A673 (cell line): ENCODE measurements around the gene FAM200C. TPM values are rescaled to one million over a fixed set of nuclear protein-coding genes. Genes with fewer than 3 reads are reported as not detected.

Experiments used
- BruUV-seq: library from RNA; stranded (reverse); fragments of 400-500 nt; replicated peaks from 2 replicates; lab custom pipeline; 2021; lab: Mats Ljungman, UMichigan
- CTCF ChIA-PET: fragments of 300-600 bp; sonication (Branson Sonifier 250); formaldehyde crosslinking; loops from one replicate; lab custom pipeline; 2022; ENCODE audit warnings: antibody characterized with exemption; lab: Charles Lee
- POLR2A ChIA-PET: fragments of 300-600 bp; sonication (Branson Sonifier 250); formaldehyde crosslinking; loops from one replicate; lab custom pipeline; 2022; ENCODE audit warnings: antibody characterized with exemption; ENCODE audit not compliant: low non-redundant PET; lab: Charles Lee
- DNase-seq: peaks from one replicate; pipeline ENCODE4 v3.0.0-alpha.2; 2015; ENCODE audit warnings: low spot score
- H3K27ac ChIP-seq: fragments of 200-600 bp; sonication (generic); 2 replicates; pipeline ENCODE4 v1.5.1; 2016; ENCODE audit warnings: mixed run types, low read depth, mild to moderate bottlenecking, mixed read lengths, antibody characterized with exemption, low read length; ENCODE audit not compliant: poor library complexity, severe bottlenecking
- H3K27me3 ChIP-seq: fragments of 200-600 bp; sonication (generic); replicated peaks from 2 replicates; pipeline ENCODE4 v1.6.1; 2017; ENCODE audit warnings: mixed run types, low read depth, mild to moderate bottlenecking, mixed read lengths, antibody characterized with exemption, low read length; ENCODE audit not compliant: insufficient read depth, poor library complexity
- H3K36me3 ChIP-seq: fragments of 200-600 bp; sonication (generic); 2 replicates; pipeline ENCODE4 v1.6.1; 2016; ENCODE audit warnings: mixed run types, mild to moderate bottlenecking, mixed read lengths, antibody characterized with exemption, low read length; ENCODE audit not compliant: insufficient read depth, poor library complexity, severe bottlenecking
- H3K4me1 ChIP-seq: fragments of 200-600 bp; sonication (generic); 2 replicates; pipeline ENCODE4 v1.6.1; 2017; ENCODE audit warnings: mixed run types, mild to moderate bottlenecking, mixed read lengths, antibody characterized with exemption, low read length; ENCODE audit not compliant: insufficient read depth, poor library complexity, severe bottlenecking
- H3K4me3 ChIP-seq: fragments of 200-600 bp; sonication (generic); 2 replicates; pipeline ENCODE4 v1.5.1; 2016; ENCODE audit warnings: low read depth, mixed run types, mild to moderate bottlenecking, mixed read lengths, low read length; ENCODE audit not compliant: poor library complexity, severe bottlenecking
- H3K9me3 ChIP-seq: fragments of 200-600 bp; sonication (generic); 2 replicates; pipeline ENCODE4 v1.6.1; 2016; ENCODE audit warnings: mixed run types, low read depth, mild to moderate bottlenecking, mixed read lengths, antibody characterized with exemption, low read length; ENCODE audit not compliant: poor library complexity, severe bottlenecking
- EZH2 ChIP-seq: fragments of 200-600 bp; sonication (generic); IDR thresholded peaks from 2 replicates; pipeline ENCODE4 v1.6.1; 2017; ENCODE audit warnings: borderline replicate concordance, low read depth, mild to moderate bottlenecking, mixed read lengths, antibody characterized with exemption, low read length; ENCODE audit not compliant: poor library complexity, severe bottlenecking
- intact Hi-C: fragments of 100-400 bp; cut with micrococcal nuclease; formaldehyde crosslinking; loops from one replicate; pipeline ENCODE4 v1.10.0; 2022; ENCODE audit not compliant: unreplicated experiment
- total RNA-seq: library from RNA; stranded (reverse); gene quantifications from 2 replicates; pipeline ENCODE4 v1.2.3, GENCODE V29; 2021
- TF ChIP-seq, protein P1 (sequence below): fragments of 300-800, 200-600 bp; sonication (generic); conservative IDR thresholded peaks from 2 replicates; pipeline ENCODE4 v1.5.1; 2017; ENCODE audit warnings: low read depth, mild to moderate bottlenecking, antibody characterized with exemption, low read length, moderate library complexity, mixed read lengths

The FAM200C gene
- total RNA-seq, 1 experiment from 2014 or later = 6.3 TPM

- BruUV-seq = no TSS peak
- H3K4me3 ChIP-seq = no peak overlapping the region
- no peaks in the 10 kb centered on the region for H3K9me3 ChIP-seq
- intact Hi-C loops = no loop called here
- H3K4me1 ChIP-seq = no peaks in the 10 kb centered on the region
- no peaks in the 10 kb centered on the region for H3K27me3 ChIP-seq
- POLR2A ChIA-PET = no interaction called here
- CTCF ChIA-PET = no interaction called here
- no peaks in the 10 kb centered on the region for H3K36me3 ChIP-seq
- no peak overlapping the region for H3K27ac ChIP-seq
- no peak for DNase-seq
- TF ChIP-seq, protein P1, sequence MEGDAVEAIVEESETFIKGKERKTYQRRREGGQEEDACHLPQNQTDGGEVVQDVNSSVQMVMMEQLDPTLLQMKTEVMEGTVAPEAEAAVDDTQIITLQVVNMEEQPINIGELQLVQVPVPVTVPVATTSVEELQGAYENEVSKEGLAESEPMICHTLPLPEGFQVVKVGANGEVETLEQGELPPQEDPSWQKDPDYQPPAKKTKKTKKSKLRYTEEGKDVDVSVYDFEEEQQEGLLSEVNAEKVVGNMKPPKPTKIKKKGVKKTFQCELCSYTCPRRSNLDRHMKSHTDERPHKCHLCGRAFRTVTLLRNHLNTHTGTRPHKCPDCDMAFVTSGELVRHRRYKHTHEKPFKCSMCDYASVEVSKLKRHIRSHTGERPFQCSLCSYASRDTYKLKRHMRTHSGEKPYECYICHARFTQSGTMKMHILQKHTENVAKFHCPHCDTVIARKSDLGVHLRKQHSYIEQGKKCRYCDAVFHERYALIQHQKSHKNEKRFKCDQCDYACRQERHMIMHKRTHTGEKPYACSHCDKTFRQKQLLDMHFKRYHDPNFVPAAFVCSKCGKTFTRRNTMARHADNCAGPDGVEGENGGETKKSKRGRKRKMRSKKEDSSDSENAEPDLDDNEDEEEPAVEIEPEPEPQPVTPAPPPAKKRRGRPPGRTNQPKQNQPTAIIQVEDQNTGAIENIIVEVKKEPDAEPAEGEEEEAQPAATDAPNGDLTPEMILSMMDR = no peak
- no peak for TF ChIP-seq EZH2
Measured at GRCh38 chr5:160445751-160446150, 45.9 kb upstream of the FAM200C start.

DNA sequence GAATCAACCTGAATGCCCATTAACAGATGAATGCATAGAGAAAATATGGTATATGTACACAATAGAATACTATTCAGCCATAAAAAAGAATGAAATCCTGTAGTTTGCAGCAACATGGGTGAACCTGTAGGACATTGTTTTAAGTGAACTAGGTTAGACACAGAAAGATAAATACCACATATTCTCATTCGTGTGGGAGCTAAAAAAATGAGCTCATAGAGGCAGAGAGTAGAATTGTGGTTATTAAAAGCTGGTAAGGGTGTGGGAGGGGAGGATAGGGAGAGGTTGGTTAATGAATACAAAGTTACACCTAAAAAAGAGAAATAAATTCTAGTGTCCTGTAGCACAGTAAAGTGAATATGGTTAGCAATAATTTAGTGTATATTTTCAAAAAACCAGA, 45.3 kb upstream of the FAM200C start:
- intact Hi-C loops = no loop called here
- Histone ChIP-seq H3K4me1 (no peaks in the 10 kb centered on the region), H3K27ac (no peak overlapping the region), H3K4me3 (no peak overlapping the region), H3K36me3 (no peaks in the 10 kb centered on the region), H3K27me3 (no peaks in the 10 kb centered on the region), H3K9me3 (no peaks in the 10 kb centered on the region)
- no TSS peak for BruUV-seq
- TF ChIP-seq, protein P1 = no peak
- TF ChIP-seq EZH2 = no peak
- POLR2A ChIA-PET = no interaction called here
- DNase-seq = no peak
- CTCF ChIA-PET = no interaction called here

GRCh38 chr5:160444407-160444806, 44.6 kb upstream of the FAM200C start:
- Histone ChIP-seq H3K36me3 (no peaks in the 10 kb centered on the region), H3K4me1 (no peaks in the 10 kb centered on the region), H3K27ac (no peak overlapping the region), H3K9me3 (no peaks in the 10 kb centered on the region), H3K4me3 (no peak overlapping the region), H3K27me3 (no peaks in the 10 kb centered on the region)
- ChIA-PET POLR2A (no interaction called here), CTCF (no interaction called here)
- intact Hi-C loops = no loop called here
- no peak for TF ChIP-seq EZH2
- TF ChIP-seq, protein P1 = no peak
- no peak for DNase-seq
- BruUV-seq = no TSS peak
